ENCODE results near the gene IFFO2. TPM values are rescaled to one million over a fixed set of nuclear protein-coding genes. Genes with fewer than 3 reads are reported as not detected.

Gene IFFO2
- total RNA-seq, 1 donor from 2014 or later: 131 TPM

DNA sequence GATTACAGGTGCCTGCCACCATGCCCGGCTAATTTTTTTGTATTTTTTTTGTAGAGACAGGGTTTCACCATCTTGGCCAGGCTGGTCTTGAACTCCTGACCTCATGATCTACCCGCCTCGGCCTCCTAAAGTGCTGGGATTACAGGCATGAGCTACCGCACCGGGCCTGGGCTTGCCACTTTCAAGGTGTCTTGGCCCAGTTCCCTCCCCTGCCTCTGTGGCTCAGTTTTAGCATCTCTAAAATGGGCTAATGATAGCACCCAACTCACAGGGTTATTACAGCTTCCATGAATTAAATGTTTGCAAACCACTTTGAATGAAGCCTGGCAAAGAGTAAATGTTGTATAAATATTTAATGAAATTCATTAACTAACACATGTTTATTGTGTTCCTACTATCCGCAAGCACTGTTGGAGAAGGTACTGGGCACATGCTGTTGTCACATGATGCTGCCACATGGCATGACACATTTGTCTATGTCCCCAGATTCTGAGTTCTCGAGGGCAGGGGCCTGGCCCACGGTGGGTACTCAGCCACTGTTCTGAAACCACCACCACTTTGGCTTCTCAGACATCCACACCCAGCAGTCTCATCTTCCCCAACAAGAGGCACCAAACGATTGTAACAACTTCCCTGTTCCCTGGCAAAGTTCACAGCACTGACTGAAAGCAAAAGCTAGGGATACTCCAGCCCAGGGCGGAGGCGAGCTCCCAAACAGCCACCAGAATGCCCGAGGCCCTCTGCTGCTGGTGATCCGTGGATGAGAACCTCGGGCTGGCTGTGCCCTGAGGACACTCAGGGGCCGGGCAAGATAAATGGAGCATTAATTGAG lies 9.7 kb downstream of the IFFO2 start:
- peaks cover 43 to 70% of the 10 kb centered on the region in 2 donors for H3K4me1 ChIP-seq
- intact Hi-C loops (cut with DNase I): no loop called here

DNA sequence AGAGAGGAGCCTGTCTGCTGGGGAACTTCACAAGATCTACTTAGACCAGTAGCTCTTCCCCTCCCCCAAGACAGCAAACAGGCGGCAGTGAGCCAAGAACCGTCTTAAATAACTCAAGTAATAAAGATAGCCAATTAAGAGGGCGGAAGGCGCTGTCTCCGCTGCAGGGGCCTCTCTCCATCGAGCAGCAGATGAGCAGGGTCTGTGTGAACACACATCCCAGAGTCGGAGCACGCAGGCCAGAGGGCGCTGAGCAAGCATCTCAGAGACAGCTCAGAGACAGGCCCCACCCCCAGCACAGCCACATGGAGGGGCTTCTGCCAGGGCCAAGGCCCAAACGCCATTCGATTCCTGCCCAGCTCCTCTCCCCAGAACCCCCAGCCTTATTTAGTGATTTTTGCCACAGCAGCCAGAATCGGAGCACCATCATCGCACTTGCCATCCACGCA lies 11.1 kb downstream of the IFFO2 start:
- Histone ChIP-seq H3K27me3 (no peaks in the 10 kb centered on the region), H3K27ac (peak overlapping the region in 1 of 2 donors; percentile 12), H3K4me3 (no peak overlapping the region)

More for the DNA sequence above, 9.7 kb downstream of the IFFO2 start:
- Histone ChIP-seq H3K36me3 (no peaks in the 10 kb centered on the region), H3K9me3 (no peaks in the 10 kb centered on the region), H3K27ac (peak overlapping the region; percentile 94 to 97), H3K4me3 (no peak overlapping the region), H3K27me3 (no peaks in the 10 kb centered on the region)
- TF ChIP-seq, protein P1, sequence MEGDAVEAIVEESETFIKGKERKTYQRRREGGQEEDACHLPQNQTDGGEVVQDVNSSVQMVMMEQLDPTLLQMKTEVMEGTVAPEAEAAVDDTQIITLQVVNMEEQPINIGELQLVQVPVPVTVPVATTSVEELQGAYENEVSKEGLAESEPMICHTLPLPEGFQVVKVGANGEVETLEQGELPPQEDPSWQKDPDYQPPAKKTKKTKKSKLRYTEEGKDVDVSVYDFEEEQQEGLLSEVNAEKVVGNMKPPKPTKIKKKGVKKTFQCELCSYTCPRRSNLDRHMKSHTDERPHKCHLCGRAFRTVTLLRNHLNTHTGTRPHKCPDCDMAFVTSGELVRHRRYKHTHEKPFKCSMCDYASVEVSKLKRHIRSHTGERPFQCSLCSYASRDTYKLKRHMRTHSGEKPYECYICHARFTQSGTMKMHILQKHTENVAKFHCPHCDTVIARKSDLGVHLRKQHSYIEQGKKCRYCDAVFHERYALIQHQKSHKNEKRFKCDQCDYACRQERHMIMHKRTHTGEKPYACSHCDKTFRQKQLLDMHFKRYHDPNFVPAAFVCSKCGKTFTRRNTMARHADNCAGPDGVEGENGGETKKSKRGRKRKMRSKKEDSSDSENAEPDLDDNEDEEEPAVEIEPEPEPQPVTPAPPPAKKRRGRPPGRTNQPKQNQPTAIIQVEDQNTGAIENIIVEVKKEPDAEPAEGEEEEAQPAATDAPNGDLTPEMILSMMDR (IDR thresholded peaks at IDR 0.05): no peak
- no peak for DNase-seq (ENCODE audit: low spot score in 2 of 2)

DNA sequence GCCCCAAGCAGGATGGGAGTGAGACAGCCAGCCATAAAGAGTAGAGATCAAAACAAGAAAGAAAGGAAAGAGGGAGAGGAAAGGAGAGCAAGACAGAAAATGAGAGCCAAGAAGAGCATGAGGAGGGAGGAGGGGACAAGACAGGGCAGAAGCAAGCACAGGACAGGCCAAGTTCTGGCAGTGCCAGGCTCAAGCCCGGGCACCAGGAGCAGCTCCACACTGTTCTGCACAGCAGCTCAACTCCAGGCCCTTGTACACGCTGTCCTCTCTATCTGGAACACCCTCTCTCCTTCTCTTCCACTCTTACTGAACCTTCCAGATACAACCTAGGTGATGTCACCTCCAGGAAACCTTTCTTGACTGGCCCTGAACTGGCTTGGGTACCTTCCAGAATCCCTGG lies 11.7 kb downstream of the IFFO2 start:
- H3K9me3 ChIP-seq: no peaks in the 10 kb centered on the region
- no peak for DNase-seq (ENCODE audit: low spot score in 2 of 2)
- TF ChIP-seq, protein P1 (IDR thresholded peaks at IDR 0.05): no peak
- intact Hi-C loops (cut with DNase I): no loop called here
- peaks cover 48 to 77% of the 10 kb centered on the region in 2 donors for H3K4me1 ChIP-seq
- no peak overlapping the region for H3K4me3 ChIP-seq
- no peaks in the 10 kb centered on the region for H3K36me3 ChIP-seq
- H3K27ac ChIP-seq: peak overlapping the region; percentile 2 to 12
- no peaks in the 10 kb centered on the region for H3K27me3 ChIP-seq

More for the DNA sequence above, 11.1 kb downstream of the IFFO2 start:
- intact Hi-C loops (cut with DNase I): no loop called here
- peaks cover 46 to 72% of the 10 kb centered on the region in 2 donors for H3K4me1 ChIP-seq
- DNase-seq (ENCODE audit: low spot score in 2 of 2): no peak
- no peaks in the 10 kb centered on the region for H3K36me3 ChIP-seq
- H3K9me3 ChIP-seq: no peaks in the 10 kb centered on the region
- TF ChIP-seq, protein P1 (IDR thresholded peaks at IDR 0.05): no peak

DNA sequence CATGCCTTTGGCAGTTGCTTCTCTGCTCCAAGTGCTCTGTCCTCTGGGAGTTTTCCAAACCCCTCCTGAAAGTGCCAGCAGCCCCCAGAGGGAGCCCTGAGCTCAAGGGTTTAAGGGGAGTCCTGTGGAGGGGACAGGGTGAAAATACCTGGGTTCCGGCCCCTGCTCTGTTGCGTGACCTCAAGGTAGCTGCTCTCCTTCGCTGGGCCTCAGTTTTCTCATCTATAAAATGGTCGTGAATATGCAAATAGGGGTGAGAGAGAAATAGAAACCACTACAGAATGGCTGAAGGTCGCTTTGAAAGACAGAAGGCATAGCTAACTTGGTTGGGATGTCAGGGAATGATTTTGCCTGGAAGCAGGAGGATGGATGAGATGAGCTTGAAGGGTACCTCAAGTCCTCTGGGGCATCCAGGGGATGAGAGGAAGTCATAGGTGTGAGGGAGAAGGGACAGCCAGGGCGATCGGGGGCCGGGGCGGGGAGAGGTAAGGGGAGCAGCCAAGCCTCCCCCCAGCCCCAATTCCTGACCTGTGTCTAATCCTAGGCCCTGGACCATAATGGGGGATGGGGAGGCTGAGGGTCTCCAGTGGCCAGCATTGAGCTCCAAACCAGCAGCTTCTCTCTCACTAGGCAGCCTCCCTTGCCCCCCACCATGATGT lies 12.4 kb downstream of the IFFO2 start:
- Histone ChIP-seq H3K4me1 (peaks cover 45 to 73% of the 10 kb centered on the region in 2 donors), H3K4me3 (no peak overlapping the region), H3K9me3 (no peaks in the 10 kb centered on the region), H3K36me3 (no peaks in the 10 kb centered on the region), H3K27ac (peak overlapping the region; percentile 2), H3K27me3 (no peaks in the 10 kb centered on the region)
- intact Hi-C loops (cut with DNase I): no loop called here
- no peak for DNase-seq (ENCODE audit: low spot score in 2 of 2)
- TF ChIP-seq, protein P1 (IDR thresholded peaks at IDR 0.05): no peak

DNA sequence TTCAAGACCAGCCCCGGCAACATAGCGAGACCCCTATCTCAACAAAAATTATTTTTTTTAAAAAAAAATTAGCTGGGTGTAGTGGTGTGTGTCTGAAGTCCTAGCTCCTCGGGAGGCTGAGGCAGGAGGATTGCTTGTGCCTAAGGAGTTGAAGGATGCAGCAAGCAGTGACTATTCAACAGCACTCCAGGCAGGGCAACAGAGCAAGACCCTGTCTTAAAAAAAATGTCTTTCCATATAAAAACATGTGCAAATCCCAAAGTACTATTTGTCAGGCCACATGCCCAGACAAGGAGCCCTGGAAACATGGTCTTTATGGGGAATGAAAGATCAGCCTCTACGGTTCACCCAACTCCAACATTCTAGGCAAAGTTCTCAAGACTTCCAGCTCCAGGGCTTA lies 13.3 kb downstream of the IFFO2 start:
- Histone ChIP-seq H3K27ac (no peak overlapping the region), H3K4me3 (no peak overlapping the region), H3K27me3 (no peaks in the 10 kb centered on the region), H3K9me3 (no peaks in the 10 kb centered on the region), H3K36me3 (no peaks in the 10 kb centered on the region), H3K4me1 (peaks cover 39 to 74% of the 10 kb centered on the region in 2 donors)
- no peak for DNase-seq (ENCODE audit: low spot score in 2 of 2)
- intact Hi-C loops (cut with DNase I): no loop called here
- TF ChIP-seq, protein P1 (IDR thresholded peaks at IDR 0.05): no peak
